ENCODE measurements around the gene ADRM1.
A peak's percentile ranks its signal among the peaks of the same experiment; 100 is the strongest.

ADRM1 gene

DNA sequence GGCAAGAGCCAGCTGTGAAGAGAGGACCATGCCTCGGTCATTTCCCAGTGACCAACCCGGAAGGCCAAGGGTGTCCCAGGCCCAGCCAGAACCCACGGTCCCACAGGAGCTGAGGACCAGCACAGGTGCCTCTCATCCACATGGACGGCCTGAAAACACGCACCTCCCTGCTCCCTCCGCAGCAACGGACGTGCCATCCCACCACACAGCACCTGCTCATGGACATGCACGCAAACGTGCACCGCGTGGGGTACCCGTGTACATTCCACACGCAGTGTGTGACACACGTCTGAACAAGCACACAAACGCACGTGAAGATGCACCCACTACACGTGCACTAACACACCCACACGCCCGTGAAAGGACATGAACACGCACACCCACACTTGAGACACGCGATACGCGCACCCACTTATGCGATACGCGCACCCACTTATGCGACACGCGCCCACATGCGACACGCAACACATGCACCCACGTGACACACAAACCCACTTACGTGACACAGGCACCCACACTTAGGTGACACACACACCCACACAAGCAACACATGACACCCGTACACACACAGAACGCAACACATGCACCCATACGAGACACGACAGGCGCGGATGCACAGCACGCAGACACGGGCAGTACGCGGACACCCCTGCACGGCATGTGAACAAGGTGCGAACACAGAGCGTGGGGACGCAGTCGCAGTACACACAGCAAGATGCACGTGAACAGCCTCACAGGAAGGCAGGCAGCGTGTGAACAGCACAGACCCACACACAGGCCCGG is 34.2 kb downstream of the ADRM1 start:
- no peak overlapping the region for H3K4me3 ChIP-seq (ENCODE audit: insufficient read depth, low read length, poor library complexity, severe bottlenecking)
- H3K9me3 ChIP-seq (ENCODE audit: insufficient read depth, low read length): peaks cover 6% of the 10 kb centered on the region; the same call in 1 of the 2 replicates
- TF ChIP-seq, protein P1, sequence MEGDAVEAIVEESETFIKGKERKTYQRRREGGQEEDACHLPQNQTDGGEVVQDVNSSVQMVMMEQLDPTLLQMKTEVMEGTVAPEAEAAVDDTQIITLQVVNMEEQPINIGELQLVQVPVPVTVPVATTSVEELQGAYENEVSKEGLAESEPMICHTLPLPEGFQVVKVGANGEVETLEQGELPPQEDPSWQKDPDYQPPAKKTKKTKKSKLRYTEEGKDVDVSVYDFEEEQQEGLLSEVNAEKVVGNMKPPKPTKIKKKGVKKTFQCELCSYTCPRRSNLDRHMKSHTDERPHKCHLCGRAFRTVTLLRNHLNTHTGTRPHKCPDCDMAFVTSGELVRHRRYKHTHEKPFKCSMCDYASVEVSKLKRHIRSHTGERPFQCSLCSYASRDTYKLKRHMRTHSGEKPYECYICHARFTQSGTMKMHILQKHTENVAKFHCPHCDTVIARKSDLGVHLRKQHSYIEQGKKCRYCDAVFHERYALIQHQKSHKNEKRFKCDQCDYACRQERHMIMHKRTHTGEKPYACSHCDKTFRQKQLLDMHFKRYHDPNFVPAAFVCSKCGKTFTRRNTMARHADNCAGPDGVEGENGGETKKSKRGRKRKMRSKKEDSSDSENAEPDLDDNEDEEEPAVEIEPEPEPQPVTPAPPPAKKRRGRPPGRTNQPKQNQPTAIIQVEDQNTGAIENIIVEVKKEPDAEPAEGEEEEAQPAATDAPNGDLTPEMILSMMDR (IDR thresholded peaks at IDR 0.05; ENCODE audit: insufficient read depth, low read length, poor library complexity, severe bottlenecking): no peak
- no peak for TF ChIP-seq EZH2phosphoT487 (conservative IDR thresholded peaks at IDR 0.05; ENCODE audit: low read length)
- H3K9ac ChIP-seq (ENCODE audit: low read length): no peak overlapping the region
- H3K79me2 ChIP-seq (ENCODE audit: insufficient read depth, low read length): no peaks in the 10 kb centered on the region
- H3K27me3 ChIP-seq (ENCODE audit: low read length): no peaks in the 10 kb centered on the region
- no peak overlapping the region for H3K4me2 ChIP-seq (ENCODE audit: low read depth, low read length, poor library complexity, severe bottlenecking)
- peaks cover 18% of the 10 kb centered on the region for H3F3A ChIP-seq (ENCODE audit: insufficient read depth)
- peak overlapping the region; percentile 77 for H3K27ac ChIP-seq (ENCODE audit: low read depth, low read length)
- H2AFZ ChIP-seq (ENCODE audit: low read depth, low read length, severe bottlenecking): no peak overlapping the region
- H3K9me2 ChIP-seq (replicated peaks; ENCODE audit: insufficient read depth, low read length): no peaks in the 10 kb centered on the region
- H3K36me3 ChIP-seq (ENCODE audit: low read length): no peaks in the 10 kb centered on the region
- H4K20me1 ChIP-seq (ENCODE audit: low read depth, low read length): no peaks in the 10 kb centered on the region

DNA sequence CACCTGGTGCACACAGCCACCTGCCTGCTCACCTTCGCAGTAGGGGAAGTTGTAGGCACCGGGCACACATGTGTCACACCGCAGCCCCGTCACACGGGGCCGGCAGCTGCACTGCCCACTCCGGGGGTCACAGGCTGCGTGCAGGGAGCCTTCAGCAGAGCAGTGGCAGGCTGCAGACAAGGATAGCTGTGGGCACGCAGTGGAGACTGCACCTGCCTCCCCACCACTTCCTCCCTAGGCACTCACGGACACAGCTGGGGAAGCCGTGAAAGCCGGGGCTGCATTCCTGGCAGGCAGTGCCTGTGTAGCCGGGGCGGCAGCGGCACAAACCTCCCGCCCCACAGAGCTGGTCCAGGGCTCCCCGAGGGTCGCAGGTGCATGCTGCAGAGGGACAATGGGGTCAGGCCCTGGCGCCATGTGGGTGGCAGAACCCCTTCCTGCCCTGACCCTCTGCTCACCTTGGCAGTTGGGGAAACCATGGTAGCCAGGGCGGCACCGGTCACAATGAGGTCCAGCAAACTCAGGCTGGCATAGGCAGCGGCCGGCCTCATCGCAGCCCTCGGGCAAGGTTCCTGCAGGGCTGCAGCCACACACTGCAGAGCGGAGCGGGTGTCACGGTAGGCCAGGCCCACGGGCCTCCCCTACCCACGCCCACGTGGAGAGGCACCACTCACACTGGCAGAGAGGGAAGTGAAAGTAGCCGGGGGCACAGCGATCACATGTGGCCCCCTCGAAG is 34.9 kb downstream of the ADRM1 start:
- Histone ChIP-seq H3K36me3 (ENCODE audit: low read length) (no peaks in the 10 kb centered on the region), H3K27me3 (ENCODE audit: low read length) (no peaks in the 10 kb centered on the region), H3K79me2 (ENCODE audit: insufficient read depth, low read length) (no peaks in the 10 kb centered on the region), H3K9ac (ENCODE audit: low read length) (no peak overlapping the region), H3F3A (ENCODE audit: insufficient read depth) (peaks cover 18% of the 10 kb centered on the region), H3K27ac (ENCODE audit: low read depth, low read length) (peak overlapping the region; percentile 77), H3K4me3 (ENCODE audit: insufficient read depth, low read length, poor library complexity, severe bottlenecking) (no peak overlapping the region), H4K20me1 (ENCODE audit: low read depth, low read length) (no peaks in the 10 kb centered on the region), H3K9me3 (ENCODE audit: insufficient read depth, low read length) (peaks cover 6% of the 10 kb centered on the region; the same call in 1 of the 2 replicates), H3K9me2 (replicated peaks; ENCODE audit: insufficient read depth, low read length) (no peaks in the 10 kb centered on the region), H2AFZ (ENCODE audit: low read depth, low read length, severe bottlenecking) (no peak overlapping the region), H3K4me2 (ENCODE audit: low read depth, low read length, poor library complexity, severe bottlenecking) (no peak overlapping the region)
- TF ChIP-seq, protein P1 (IDR thresholded peaks at IDR 0.05; ENCODE audit: insufficient read depth, low read length, poor library complexity, severe bottlenecking): no peak
- no peak for TF ChIP-seq EZH2phosphoT487 (conservative IDR thresholded peaks at IDR 0.05; ENCODE audit: low read length)

DNA sequence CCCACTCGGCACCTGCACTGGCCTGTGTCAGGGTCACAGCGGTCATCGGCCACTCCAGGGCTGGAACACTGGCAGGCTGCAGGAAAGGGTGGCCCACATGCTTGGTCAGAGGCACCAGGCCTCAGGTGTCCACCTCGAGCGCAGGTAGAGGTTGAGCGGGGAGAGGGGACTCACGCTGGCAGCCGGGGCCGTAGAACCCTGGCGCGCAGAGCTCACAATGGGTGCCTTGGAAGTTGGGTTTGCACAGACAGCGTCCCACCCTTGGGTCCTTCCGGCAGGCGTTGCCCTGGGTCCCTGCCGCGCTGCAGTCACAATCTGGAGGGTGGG is 35.5 kb downstream of the ADRM1 start:
- no peaks in the 10 kb centered on the region for H3K27me3 ChIP-seq (ENCODE audit: low read length)
- no peak overlapping the region for H3K4me3 ChIP-seq (ENCODE audit: insufficient read depth, low read length, poor library complexity, severe bottlenecking)
- peak overlapping the region; percentile 77 for H3K27ac ChIP-seq (ENCODE audit: low read depth, low read length)
- H3K4me2 ChIP-seq (ENCODE audit: low read depth, low read length, poor library complexity, severe bottlenecking): no peak overlapping the region
- H3K36me3 ChIP-seq (ENCODE audit: low read length): no peaks in the 10 kb centered on the region
- H3K9me2 ChIP-seq (replicated peaks; ENCODE audit: insufficient read depth, low read length): no peaks in the 10 kb centered on the region
- peaks cover 18% of the 10 kb centered on the region for H3F3A ChIP-seq (ENCODE audit: insufficient read depth)
- H2AFZ ChIP-seq (ENCODE audit: low read depth, low read length, severe bottlenecking): no peak overlapping the region
- no peak for TF ChIP-seq EZH2phosphoT487 (conservative IDR thresholded peaks at IDR 0.05; ENCODE audit: low read length)
- H3K9ac ChIP-seq (ENCODE audit: low read length): no peak overlapping the region
- H3K79me2 ChIP-seq (ENCODE audit: insufficient read depth, low read length): no peaks in the 10 kb centered on the region
- H3K9me3 ChIP-seq (ENCODE audit: insufficient read depth, low read length): peaks cover 6% of the 10 kb centered on the region; the same call in 1 of the 2 replicates
- H4K20me1 ChIP-seq (ENCODE audit: low read depth, low read length): no peaks in the 10 kb centered on the region

All from SU-DHL-6 (cell line).